ENCODE data around the gene WWC1. TPM values are rescaled to one million over a fixed set of nuclear protein-coding genes. Genes with fewer than 3 reads are reported as not detected.

The WWC1 gene
- total RNA-seq, 1 experiment from 2014 or later, result 52.6 TPM

DNA sequence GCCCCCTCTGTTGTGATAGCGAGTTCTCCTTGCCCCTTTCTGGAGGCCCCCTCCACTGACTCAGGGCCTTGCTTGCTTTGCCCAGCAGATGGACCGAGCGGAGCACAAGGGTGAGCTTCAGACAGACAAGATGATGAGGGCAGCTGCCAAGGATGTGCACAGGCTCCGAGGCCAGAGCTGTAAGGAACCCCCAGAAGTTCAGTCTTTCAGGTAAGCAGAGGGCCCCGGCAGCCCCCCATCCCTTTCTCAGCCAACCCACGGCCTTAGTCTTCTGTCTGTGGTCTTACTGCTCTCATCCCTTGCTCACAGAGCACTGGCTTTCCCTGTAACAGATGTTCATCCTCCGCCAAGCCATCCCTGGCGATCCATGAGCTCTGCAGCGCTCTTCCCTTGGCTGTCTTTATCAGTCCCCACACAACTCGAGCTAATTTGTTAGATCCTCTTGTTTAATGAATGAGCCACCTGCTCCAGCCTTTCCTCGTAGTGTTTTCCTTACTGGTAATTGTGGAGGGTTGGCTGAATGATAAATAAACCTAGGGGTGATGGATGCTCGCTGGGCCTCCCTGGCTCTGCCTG, 176.4 kb downstream of the WWC1 start:
- Histone ChIP-seq H3K4me3 (replicated peaks in 1 of 2; ENCODE audit: low read depth in 1 of 2, low read length in 2 of 2) (no peak overlapping the region), H3K79me2 (ENCODE audit: insufficient read depth, low read length) (no peaks in the 10 kb centered on the region), H3K4me1 (ENCODE audit: control insufficient read depth in 1 of 2, insufficient read depth in 2 of 2, low read length in 2 of 2) (0 out of 4 replicates have a peak, but pooled peaks cover 0 to 6% of the 10 kb centered on the region in 2 experiments), H3K4me2 (ENCODE audit: low read length) (no peak overlapping the region), H3K27ac (ENCODE audit: low read depth, low read length) (no peak overlapping the region), H3K36me3 (ENCODE audit: control insufficient read depth in 1 of 2, insufficient read depth in 2 of 2, low read length in 2 of 2) (peaks cover 14 to 25% of the 10 kb centered on the region in 2 experiments; a peak in 3 of 4 replicates), H3K9ac (ENCODE audit: low read length) (no peak overlapping the region), H3K9me3 (ENCODE audit: control insufficient read depth in 1 of 2, insufficient read depth in 1 of 2, low read depth in 1 of 2, low read length in 2 of 2) (no peaks in the 10 kb centered on the region), H4K20me1 (ENCODE audit: insufficient read depth) (no peaks in the 10 kb centered on the region), H2AFZ (ENCODE audit: low read depth, low read length, poor library complexity, severe bottlenecking) (no peak overlapping the region), H3K27me3 (ENCODE audit: insufficient read depth, low read length) (no peaks in the 10 kb centered on the region), H3K9me2 (ENCODE audit: insufficient read depth) (no peaks in the 10 kb centered on the region)
- no TSS peak for BruUV-seq (replicated peaks)
- RAD21 ChIA-PET (ENCODE audit: low non-redundant PET in 1 of 2, low total read pairs in 2 of 2, uncharacterized antibody in 2 of 2, unreplicated experiment in 2 of 2), result no interaction called here
- TF ChIP-seq, protein P1, sequence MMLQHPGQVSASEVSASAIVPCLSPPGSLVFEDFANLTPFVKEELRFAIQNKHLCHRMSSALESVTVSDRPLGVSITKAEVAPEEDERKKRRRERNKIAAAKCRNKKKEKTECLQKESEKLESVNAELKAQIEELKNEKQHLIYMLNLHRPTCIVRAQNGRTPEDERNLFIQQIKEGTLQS (IDR thresholded peaks at IDR 0.05), result no peak
- TF ChIP-seq, protein P2, sequence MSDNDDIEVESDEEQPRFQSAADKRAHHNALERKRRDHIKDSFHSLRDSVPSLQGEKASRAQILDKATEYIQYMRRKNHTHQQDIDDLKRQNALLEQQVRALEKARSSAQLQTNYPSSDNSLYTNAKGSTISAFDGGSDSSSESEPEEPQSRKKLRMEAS (IDR thresholded peaks at IDR 0.05), result no peak
- TF ChIP-seq JUND (IDR thresholded peaks at IDR 0.05), result no peak
- no peak for TF ChIP-seq ZNF274 (IDR thresholded peaks at IDR 0.05; ENCODE audit: low read depth, low read length)
- TF ChIP-seq YY1 (IDR thresholded peaks at IDR 0.05; ENCODE audit: extremely low read depth, insufficient replicate concordance, low read depth, low read length), result no peak
- TF ChIP-seq EZH2phosphoT487 (IDR thresholded peaks at IDR 0.05; ENCODE audit: borderline replicate concordance), result no peak
- no peak for TF ChIP-seq CEBPB (IDR thresholded peaks at IDR 0.05; ENCODE audit: low read depth)
- TF ChIP-seq SRF (IDR thresholded peaks at IDR 0.05; ENCODE audit: low read depth), result no peak
- TF ChIP-seq POLR2AphosphoS5 (IDR thresholded peaks at IDR 0.05; ENCODE audit: low read depth, low read length), result no peak
- no peak for TF ChIP-seq ELF1 (IDR thresholded peaks at IDR 0.05; ENCODE audit: borderline replicate concordance, low read depth)
- TF ChIP-seq SIN3A (IDR thresholded peaks at IDR 0.05; ENCODE audit: low read depth), result no peak
- no peak for TF ChIP-seq SP1 (IDR thresholded peaks at IDR 0.05; ENCODE audit: low read depth)
- no peak for TF ChIP-seq EGR1 (IDR thresholded peaks at IDR 0.05; ENCODE audit: low read depth)
- TF ChIP-seq, protein P3, sequence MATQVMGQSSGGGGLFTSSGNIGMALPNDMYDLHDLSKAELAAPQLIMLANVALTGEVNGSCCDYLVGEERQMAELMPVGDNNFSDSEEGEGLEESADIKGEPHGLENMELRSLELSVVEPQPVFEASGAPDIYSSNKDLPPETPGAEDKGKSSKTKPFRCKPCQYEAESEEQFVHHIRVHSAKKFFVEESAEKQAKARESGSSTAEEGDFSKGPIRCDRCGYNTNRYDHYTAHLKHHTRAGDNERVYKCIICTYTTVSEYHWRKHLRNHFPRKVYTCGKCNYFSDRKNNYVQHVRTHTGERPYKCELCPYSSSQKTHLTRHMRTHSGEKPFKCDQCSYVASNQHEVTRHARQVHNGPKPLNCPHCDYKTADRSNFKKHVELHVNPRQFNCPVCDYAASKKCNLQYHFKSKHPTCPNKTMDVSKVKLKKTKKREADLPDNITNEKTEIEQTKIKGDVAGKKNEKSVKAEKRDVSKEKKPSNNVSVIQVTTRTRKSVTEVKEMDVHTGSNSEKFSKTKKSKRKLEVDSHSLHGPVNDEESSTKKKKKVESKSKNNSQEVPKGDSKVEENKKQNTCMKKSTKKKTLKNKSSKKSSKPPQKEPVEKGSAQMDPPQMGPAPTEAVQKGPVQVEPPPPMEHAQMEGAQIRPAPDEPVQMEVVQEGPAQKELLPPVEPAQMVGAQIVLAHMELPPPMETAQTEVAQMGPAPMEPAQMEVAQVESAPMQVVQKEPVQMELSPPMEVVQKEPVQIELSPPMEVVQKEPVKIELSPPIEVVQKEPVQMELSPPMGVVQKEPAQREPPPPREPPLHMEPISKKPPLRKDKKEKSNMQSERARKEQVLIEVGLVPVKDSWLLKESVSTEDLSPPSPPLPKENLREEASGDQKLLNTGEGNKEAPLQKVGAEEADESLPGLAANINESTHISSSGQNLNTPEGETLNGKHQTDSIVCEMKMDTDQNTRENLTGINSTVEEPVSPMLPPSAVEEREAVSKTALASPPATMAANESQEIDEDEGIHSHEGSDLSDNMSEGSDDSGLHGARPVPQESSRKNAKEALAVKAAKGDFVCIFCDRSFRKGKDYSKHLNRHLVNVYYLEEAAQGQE (IDR thresholded peaks at IDR 0.05; ENCODE audit: low read depth), result no peak
- TF ChIP-seq ZFX (IDR thresholded peaks at IDR 0.05), result no peak
- TF ChIP-seq, protein P4, sequence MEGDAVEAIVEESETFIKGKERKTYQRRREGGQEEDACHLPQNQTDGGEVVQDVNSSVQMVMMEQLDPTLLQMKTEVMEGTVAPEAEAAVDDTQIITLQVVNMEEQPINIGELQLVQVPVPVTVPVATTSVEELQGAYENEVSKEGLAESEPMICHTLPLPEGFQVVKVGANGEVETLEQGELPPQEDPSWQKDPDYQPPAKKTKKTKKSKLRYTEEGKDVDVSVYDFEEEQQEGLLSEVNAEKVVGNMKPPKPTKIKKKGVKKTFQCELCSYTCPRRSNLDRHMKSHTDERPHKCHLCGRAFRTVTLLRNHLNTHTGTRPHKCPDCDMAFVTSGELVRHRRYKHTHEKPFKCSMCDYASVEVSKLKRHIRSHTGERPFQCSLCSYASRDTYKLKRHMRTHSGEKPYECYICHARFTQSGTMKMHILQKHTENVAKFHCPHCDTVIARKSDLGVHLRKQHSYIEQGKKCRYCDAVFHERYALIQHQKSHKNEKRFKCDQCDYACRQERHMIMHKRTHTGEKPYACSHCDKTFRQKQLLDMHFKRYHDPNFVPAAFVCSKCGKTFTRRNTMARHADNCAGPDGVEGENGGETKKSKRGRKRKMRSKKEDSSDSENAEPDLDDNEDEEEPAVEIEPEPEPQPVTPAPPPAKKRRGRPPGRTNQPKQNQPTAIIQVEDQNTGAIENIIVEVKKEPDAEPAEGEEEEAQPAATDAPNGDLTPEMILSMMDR (IDR thresholded peaks at IDR 0.05 in 2 of 3, conservative IDR thresholded peaks at IDR 0.05 in 1 of 3; ENCODE audit: borderline replicate concordance in 1 of 3, insufficient read depth in 1 of 3, low read depth in 2 of 3, low read length in 2 of 3), result no peak
- no peak for TF ChIP-seq TCF7L2 (IDR thresholded peaks at IDR 0.05; ENCODE audit: borderline replicate concordance, extremely low read depth, insufficient read depth, insufficient read length)
- no peak for TF ChIP-seq POLR2A (IDR thresholded peaks at IDR 0.05; ENCODE audit: borderline replicate concordance, extremely low read depth, insufficient read depth, insufficient read length)
- CTCF ChIA-PET, result no interaction called here
- POLR2A ChIA-PET, result no interaction called here
- intact Hi-C loops (cut with micrococcal nuclease), result no loop called here
- no peak for ATAC-seq
- no peak for DNase-seq (ENCODE audit: low read depth, low spot score)
